Measurements from ENCODE around the gene MARCHF6. TPM values are rescaled to one million over a fixed set of nuclear protein-coding genes. Genes with fewer than 3 reads are reported as not detected.

MARCHF6 gene
- total and polyA plus RNA-seq, 9 of the 15 experiments (the other 6 are each of a cell fraction or from before 2014, with no cell fraction given): 74.1 to 456 (median 116) TPM

- TF ChIP-seq BRCA1 (IDR thresholded peaks at IDR 0.05) (no peak), BRCA1 (CRISPR knock-in tag; IDR thresholded peaks at IDR 0.05) (no peak), SPI1 (IDR thresholded peaks at IDR 0.05; ENCODE audit: borderline replicate concordance, low read depth, low read length) (peak; percentile 71; the same call in 1 of the 2 replicates), PTBP1 (IDR thresholded peaks at IDR 0.05; ENCODE audit: low read depth, low read length) (no peak), HMG20B (CRISPR knock-in tag; IDR thresholded peaks at IDR 0.05) (no peak), ZNF57 (CRISPR knock-in tag; IDR thresholded peaks at IDR 0.05) (no peak), KDM1A (IDR thresholded peaks at IDR 0.05) (peak in 1 of 2 experiments; percentile 39; a peak in 1 of 4 replicates), ZNF398 (CRISPR knock-in tag; IDR thresholded peaks at IDR 0.05) (no peak), TAF1 (IDR thresholded peaks at IDR 0.05; ENCODE audit: control insufficient read depth, extremely low read depth, insufficient read depth, low read length, severe bottlenecking) (no peak), ZNF143 (CRISPR knock-in tag; IDR thresholded peaks at IDR 0.05) (no peak), JUNB (CRISPR knock-in tag; conservative IDR thresholded peaks at IDR 0.05) (no peak), NELFE (IDR thresholded peaks at IDR 0.05; ENCODE audit: insufficient read depth, insufficient read length) (no peak), TSHZ1 (CRISPR knock-in tag; IDR thresholded peaks at IDR 0.05) (no peak), ELF2 (CRISPR knock-in tag; IDR thresholded peaks at IDR 0.05) (no peak), CEBPG (CRISPR knock-in tag; IDR thresholded peaks at IDR 0.05) (0 out of 2 replicates have a peak, but pooled peaks have one; percentile 7), CEBPG (tag; conservative IDR thresholded peaks at IDR 0.05 in 1 of 2, IDR thresholded peaks at IDR 0.05 in 1 of 2) (no peak), ZNF282 (CRISPR knock-in tag; IDR thresholded peaks at IDR 0.05) (no peak), SOX6 (IDR thresholded peaks at IDR 0.05) (no peak), HMG20A (CRISPR knock-in tag; conservative IDR thresholded peaks at IDR 0.05) (no peak), IFI16 (CRISPR knock-in tag; IDR thresholded peaks at IDR 0.05) (no peak), RAD21 (CRISPR knock-in tag; conservative IDR thresholded peaks at IDR 0.05 in 1 of 2, IDR thresholded peaks at IDR 0.05 in 1 of 2) (peak in 1 of 2 experiments; percentile 29; a peak in 1 of 4 replicates), PKNOX1 (IDR thresholded peaks at IDR 0.05) (peak; percentile 80), PTRF (tag; IDR thresholded peaks at IDR 0.05) (no peak), SNIP1 (IDR thresholded peaks at IDR 0.05; ENCODE audit: low read depth) (no peak)
Observed at GRCh38 chr5:10324518-10325370, 28.8 kb upstream of the MARCHF6 start (continued).
